ENCODE data around the gene RGS10. TPM values are rescaled to one million over a fixed set of nuclear protein-coding genes. Genes with fewer than 3 reads are reported as not detected.

The RGS10 gene
- total and polyA plus RNA-seq, 9 of the 15 experiments (the other 6 are each of a cell fraction or from before 2014, with no cell fraction given): 31.9 to 123 (median 62.1) TPM

DNA sequence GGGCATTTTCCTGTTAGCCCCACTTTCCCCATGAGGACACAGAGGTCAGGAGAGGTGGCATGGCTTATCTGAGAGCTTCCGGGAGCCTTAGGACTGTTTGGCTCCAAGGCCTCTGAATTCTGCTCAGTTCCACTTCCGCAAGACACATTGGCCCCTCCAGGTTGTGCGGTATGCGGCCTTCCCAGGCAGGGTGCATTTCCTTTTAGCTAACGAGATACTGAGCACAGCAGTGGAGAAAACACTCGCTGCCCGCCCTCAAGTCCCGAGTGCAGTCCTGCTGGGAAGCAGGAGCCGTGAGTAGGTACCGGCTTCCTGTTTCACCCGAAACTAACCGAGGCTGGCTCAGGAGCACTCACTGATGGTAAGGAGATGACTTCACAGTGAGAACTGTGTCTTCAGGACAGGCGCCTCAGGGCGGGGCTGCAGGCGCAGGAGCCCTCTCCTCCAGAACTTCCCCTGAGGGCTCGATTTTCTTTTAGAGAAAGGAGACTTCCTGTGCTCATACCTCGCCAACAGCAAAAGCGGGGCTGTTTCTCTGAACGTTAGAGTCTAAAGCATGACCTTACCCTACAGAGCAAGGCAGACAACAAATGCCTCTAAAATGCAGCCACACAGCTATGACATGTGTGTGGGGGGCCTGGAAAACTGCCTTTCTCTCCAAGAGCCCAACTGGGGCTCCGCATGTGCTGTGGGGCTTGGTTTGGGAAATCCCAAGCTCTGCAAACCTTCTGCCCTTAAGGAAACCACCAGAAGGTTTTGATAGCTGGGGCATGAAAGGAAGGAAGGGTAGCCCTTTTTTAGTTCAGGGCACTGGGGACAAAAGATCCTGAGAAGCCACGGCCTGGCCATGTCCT is 25.9 kb downstream of the RGS10 start (continued):
- peak; percentile 52 for TF ChIP-seq CXXC5 (CRISPR knock-in tag; IDR thresholded peaks at IDR 0.05)
- peak; percentile 52 to 60; a peak in 2 of 4 replicates for TF ChIP-seq NRF1 (conservative IDR thresholded peaks at IDR 0.05 in 1 of 2, IDR thresholded peaks at IDR 0.05 in 1 of 2)
- TF ChIP-seq HNRNPLL (IDR thresholded peaks at IDR 0.05; ENCODE audit: low read depth, low read length, poor library complexity, severe bottlenecking): peak; percentile 18
- TF ChIP-seq IRF2 (CRISPR knock-in tag; IDR thresholded peaks at IDR 0.05): no peak
- no peak for TF ChIP-seq RBM22 (IDR thresholded peaks at IDR 0.05; ENCODE audit: low read depth, low read length, poor library complexity, severe bottlenecking)
- no peak for TF ChIP-seq HDAC3 (IDR thresholded peaks at IDR 0.05; ENCODE audit: borderline replicate concordance, partially characterized antibody)
- TF ChIP-seq, protein P1, sequence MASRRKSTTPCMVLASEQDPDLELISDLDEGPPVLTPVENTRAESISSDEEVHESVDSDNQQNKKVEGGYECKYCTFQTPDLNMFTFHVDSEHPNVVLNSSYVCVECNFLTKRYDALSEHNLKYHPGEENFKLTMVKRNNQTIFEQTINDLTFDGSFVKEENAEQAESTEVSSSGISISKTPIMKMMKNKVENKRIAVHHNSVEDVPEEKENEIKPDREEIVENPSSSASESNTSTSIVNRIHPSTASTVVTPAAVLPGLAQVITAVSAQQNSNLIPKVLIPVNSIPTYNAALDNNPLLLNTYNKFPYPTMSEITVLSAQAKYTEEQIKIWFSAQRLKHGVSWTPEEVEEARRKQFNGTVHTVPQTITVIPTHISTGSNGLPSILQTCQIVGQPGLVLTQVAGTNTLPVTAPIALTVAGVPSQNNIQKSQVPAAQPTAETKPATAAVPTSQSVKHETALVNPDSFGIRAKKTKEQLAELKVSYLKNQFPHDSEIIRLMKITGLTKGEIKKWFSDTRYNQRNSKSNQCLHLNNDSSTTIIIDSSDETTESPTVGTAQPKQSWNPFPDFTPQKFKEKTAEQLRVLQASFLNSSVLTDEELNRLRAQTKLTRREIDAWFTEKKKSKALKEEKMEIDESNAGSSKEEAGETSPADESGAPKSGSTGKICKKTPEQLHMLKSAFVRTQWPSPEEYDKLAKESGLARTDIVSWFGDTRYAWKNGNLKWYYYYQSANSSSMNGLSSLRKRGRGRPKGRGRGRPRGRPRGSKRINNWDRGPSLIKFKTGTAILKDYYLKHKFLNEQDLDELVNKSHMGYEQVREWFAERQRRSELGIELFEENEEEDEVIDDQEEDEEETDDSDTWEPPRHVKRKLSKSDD (conservative IDR thresholded peaks at IDR 0.05; ENCODE audit: low read length): no peak
- TF ChIP-seq SLC30A9 (CRISPR knock-in tag; IDR thresholded peaks at IDR 0.05): no peak
- TF ChIP-seq ZNF311 (CRISPR knock-in tag; IDR thresholded peaks at IDR 0.05): no peak
- TF ChIP-seq TCF3 (CRISPR knock-in tag; IDR thresholded peaks at IDR 0.05): no peak
- 0 out of 2 replicates have a peak, but pooled peaks have one; percentile 28 for TF ChIP-seq ATF7 (IDR thresholded peaks at IDR 0.05)
- TF ChIP-seq POLR2A (conservative IDR thresholded peaks at IDR 0.05): no peak
- no peak for TF ChIP-seq ZC3H11A (IDR thresholded peaks at IDR 0.05; ENCODE audit: low read depth, low read length)
- no peak for TF ChIP-seq BDP1 (IDR thresholded peaks at IDR 0.05; ENCODE audit: insufficient read depth, insufficient read length)
- TF ChIP-seq CTBP1 (IDR thresholded peaks at IDR 0.05; ENCODE audit: borderline replicate concordance): peak; percentile 46; the same call in 1 of the 2 replicates
- no peak for TF ChIP-seq YY1 (IDR thresholded peaks at IDR 0.05; ENCODE audit: borderline replicate concordance in 1 of 3, control insufficient read depth in 1 of 3, extremely low read depth in 1 of 3, insufficient read depth in 3 of 3, insufficient read length in 1 of 3, insufficient replicate concordance in 2 of 3, low read depth in 1 of 3, low read length in 2 of 3)
- TF ChIP-seq MYC (IDR thresholded peaks at IDR 0.05; ENCODE audit: low read depth, low read length): no peak
- TF ChIP-seq MYC (CRISPR knock-in tag; IDR thresholded peaks at IDR 0.05; ENCODE audit: borderline replicate concordance, low read depth): no peak
- TF ChIP-seq, protein P2, sequence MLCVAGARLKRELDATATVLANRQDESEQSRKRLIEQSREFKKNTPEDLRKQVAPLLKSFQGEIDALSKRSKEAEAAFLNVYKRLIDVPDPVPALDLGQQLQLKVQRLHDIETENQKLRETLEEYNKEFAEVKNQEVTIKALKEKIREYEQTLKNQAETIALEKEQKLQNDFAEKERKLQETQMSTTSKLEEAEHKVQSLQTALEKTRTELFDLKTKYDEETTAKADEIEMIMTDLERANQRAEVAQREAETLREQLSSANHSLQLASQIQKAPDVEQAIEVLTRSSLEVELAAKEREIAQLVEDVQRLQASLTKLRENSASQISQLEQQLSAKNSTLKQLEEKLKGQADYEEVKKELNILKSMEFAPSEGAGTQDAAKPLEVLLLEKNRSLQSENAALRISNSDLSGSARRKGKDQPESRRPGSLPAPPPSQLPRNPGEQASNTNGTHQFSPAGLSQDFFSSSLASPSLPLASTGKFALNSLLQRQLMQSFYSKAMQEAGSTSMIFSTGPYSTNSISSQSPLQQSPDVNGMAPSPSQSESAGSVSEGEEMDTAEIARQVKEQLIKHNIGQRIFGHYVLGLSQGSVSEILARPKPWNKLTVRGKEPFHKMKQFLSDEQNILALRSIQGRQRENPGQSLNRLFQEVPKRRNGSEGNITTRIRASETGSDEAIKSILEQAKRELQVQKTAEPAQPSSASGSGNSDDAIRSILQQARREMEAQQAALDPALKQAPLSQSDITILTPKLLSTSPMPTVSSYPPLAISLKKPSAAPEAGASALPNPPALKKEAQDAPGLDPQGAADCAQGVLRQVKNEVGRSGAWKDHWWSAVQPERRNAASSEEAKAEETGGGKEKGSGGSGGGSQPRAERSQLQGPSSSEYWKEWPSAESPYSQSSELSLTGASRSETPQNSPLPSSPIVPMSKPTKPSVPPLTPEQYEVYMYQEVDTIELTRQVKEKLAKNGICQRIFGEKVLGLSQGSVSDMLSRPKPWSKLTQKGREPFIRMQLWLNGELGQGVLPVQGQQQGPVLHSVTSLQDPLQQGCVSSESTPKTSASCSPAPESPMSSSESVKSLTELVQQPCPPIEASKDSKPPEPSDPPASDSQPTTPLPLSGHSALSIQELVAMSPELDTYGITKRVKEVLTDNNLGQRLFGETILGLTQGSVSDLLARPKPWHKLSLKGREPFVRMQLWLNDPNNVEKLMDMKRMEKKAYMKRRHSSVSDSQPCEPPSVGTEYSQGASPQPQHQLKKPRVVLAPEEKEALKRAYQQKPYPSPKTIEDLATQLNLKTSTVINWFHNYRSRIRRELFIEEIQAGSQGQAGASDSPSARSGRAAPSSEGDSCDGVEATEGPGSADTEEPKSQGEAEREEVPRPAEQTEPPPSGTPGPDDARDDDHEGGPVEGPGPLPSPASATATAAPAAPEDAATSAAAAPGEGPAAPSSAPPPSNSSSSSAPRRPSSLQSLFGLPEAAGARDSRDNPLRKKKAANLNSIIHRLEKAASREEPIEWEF (CRISPR knock-in tag; IDR thresholded peaks at IDR 0.05): 0 out of 2 replicates have a peak, but pooled peaks have one; percentile 16
